Hepatocyte (in vitro differentiated cells): ENCODE results near the gene ZNF518A.

Experiments
- EZH2phosphoT487 ChIP-seq: fragments of 200-600 bp; sonication (generic); IDR thresholded peaks from one replicate; pipeline ENCODE4 v1.6.1; 2018; ENCODE audit warnings: antibody characterized with exemption, mild to moderate bottlenecking, low read depth, moderate library complexity; ENCODE audit not compliant: unreplicated experiment, severe bottlenecking
- TF ChIP-seq, protein P1 (sequence below): fragments of 200-600 bp; sonication (generic); IDR thresholded peaks from 2 replicates; pipeline ENCODE4 v1.5.1; 2016; ENCODE audit warnings: antibody characterized with exemption, mild to moderate bottlenecking; ENCODE audit not compliant: poor library complexity

DNA sequence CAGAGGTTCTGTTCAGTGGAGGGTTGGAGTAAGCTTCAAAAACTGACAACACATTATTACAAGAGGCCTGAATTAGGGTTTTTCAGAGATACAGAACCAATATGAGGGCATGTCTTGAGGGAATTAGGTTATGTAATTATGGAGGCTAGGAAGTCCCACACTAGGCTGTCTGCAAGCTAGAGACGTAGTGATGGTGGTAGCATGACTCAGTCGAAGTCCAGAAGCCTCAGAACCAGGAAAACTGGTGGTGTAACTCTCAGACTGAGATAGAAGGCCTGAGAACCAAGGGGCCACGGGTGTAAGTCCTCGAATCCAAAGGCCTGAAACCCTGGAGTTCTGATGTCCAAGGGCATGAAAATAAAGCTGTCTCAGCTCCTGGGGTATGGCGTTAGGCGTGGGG, 35.6 kb downstream of the ZNF518A start:
- TF ChIP-seq EZH2phosphoT487, result no peak
- TF ChIP-seq, protein P1, sequence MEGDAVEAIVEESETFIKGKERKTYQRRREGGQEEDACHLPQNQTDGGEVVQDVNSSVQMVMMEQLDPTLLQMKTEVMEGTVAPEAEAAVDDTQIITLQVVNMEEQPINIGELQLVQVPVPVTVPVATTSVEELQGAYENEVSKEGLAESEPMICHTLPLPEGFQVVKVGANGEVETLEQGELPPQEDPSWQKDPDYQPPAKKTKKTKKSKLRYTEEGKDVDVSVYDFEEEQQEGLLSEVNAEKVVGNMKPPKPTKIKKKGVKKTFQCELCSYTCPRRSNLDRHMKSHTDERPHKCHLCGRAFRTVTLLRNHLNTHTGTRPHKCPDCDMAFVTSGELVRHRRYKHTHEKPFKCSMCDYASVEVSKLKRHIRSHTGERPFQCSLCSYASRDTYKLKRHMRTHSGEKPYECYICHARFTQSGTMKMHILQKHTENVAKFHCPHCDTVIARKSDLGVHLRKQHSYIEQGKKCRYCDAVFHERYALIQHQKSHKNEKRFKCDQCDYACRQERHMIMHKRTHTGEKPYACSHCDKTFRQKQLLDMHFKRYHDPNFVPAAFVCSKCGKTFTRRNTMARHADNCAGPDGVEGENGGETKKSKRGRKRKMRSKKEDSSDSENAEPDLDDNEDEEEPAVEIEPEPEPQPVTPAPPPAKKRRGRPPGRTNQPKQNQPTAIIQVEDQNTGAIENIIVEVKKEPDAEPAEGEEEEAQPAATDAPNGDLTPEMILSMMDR, result no peak
